NCI-H226 (cell line): ENCODE measurements around the gene ZNF407.
"Not testable (repeated sequence)": the region's sequence is repeated elsewhere in the genome, so short reads cannot be mapped to it uniquely, and the experiment has no call there.

Experiments used
- DNase-seq: peaks from one replicate; pipeline ENCODE4 v3.0.0-alpha.2; 2015

Gene ZNF407

DNA sequence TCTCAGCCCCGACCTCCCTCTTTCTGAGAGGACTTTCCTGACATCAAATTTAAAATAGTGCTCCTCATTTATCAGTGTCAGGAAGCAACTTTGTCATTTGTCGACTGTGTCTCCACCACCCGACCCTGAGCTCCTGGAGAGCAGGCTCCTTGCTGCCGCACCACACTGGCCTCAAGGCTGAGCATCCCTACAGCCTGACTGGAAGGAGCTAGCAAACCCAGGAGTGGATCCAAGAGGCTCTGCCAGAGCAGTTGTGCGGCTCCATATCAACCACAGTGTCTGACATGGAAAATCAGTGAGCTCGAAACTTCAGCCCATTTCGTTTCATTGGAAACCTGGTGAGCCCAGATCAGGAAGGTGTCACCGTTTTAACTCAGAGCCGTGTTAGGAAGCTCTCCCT is 486.1 kb downstream of the ZNF407 start:
- DNase-seq, result no peak

DNA sequence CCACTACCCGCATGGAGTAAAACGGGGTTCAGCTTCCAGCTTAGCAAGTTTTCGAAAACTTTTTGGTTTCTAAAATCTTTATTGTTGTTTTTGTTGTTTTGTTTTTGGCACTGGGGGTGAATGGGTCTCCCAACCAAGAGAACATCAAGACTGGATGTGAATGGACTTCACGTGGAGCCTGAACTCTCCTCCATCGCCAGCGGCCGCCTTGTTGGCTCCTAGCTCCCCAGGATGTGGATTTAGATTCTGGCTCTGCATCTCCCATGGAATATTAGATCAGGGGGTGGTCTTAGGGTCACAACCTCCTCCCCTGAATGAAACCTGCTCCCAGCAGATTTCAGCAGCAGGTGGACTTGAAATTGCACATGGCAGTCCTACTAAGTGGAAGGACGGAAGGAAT is 488.0 kb downstream of the ZNF407 start:
- not testable (repeated sequence) for DNase-seq

DNA sequence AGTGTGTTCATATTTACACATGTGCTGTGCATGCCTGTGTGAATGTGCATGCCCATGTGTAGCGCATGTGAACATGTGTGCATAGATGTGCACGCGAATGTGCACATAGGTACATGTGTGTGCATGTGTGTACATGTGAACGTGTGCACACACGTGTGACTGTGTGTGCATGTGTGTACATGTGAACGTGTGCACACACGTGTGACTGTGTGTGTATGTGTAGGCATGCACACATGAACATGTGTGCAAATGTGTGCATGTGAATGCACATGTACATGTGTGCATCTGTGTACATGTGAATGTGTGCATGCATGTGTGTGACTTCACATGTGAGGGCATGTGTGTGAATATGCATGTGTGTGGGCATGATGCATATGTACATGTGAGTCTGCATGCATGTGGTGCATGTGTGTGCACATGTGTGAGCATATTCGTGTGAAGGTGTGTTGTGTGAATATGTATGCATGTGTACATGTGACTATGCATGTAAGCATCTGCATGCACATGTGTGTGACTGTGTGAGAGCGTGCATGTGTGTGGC is 488.9 kb downstream of the ZNF407 start:
- DNase-seq, result no peak

GRCh38 chr18:75087119-75088020 is 489.7 kb downstream of the ZNF407 start:
- no peak for DNase-seq

DNA sequence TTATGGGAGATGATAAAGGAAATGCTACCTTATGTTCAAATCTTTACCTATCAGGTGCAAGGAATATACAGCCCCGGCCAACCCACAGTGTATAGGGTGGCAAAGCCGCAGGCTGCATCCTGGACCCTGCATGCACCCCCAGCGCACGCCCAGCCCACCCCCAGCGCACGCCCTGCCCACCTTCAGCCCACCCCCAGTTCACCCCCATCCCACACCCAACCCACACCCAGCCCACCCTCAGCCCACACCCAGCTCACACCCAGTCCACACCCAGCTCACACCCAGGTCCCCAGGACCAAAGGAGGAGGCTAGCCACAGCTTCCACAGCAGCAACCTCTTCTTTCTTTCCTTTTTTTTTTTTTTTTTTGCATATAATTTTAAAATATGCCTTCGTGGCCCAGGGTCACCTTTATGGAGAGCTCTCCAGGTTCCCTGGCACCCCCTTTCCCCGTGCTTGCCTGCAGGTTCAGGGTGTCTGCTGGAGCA is 490.4 kb downstream of the ZNF407 start:
- no peak for DNase-seq

DNA sequence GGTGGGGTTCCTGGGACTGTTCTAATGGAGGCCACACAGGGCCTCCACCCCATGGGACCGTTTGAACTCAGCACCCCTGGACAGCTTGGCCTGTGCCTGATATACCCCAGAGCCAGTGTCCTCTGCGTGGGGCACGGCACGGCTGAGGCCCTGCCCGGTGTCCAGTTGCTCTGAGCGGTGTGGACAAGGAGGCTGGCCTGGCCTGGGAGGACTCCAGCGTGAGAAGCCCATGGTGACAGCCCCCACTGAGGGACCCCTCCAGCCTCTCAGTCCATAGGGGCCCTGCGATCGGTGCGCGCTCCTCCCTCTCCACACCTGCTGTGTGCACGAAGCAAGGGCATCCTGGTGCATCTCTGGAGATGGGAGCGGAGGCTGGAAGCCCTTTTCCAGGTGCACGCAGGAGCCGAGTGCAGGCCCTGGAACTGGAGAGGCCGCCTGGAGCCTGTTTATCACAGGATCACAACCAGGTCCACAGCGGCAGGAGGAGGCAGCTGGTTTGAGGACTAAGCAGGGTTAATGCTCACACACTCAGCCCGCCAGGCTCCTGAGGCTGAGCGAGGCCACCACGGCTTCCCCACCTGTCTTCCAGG is 491.0 kb downstream of the ZNF407 start:
- no peak for DNase-seq

- DNase-seq, result no peak
Observed at GRCh38 chr18:75089748-75090327, 492.2 kb downstream of the ZNF407 start.

DNA sequence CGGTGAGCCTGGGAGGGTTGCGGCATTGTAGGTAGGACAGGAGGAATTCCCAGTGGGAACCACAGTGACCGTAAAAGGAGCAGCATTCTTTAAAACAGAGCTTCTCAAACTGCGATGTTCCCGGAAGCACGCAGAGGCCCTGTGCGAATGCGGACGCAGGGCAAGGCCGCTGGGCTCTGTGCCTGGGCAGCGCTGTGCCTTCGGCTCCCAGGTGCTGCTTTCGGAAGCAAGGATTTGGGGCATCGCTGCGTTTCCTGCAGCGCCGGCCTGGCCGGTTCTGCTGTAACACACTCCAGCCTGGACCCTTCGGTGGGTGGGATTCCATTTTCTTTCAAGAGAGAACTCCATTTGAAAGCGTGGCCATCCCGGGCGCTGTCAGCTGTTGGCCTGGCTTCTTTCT is 492.7 kb downstream of the ZNF407 start:
- no peak for DNase-seq

- no peak for DNase-seq
Observed at GRCh38 chr18:75097491-75098225, 500.0 kb downstream of the ZNF407 start.

DNA sequence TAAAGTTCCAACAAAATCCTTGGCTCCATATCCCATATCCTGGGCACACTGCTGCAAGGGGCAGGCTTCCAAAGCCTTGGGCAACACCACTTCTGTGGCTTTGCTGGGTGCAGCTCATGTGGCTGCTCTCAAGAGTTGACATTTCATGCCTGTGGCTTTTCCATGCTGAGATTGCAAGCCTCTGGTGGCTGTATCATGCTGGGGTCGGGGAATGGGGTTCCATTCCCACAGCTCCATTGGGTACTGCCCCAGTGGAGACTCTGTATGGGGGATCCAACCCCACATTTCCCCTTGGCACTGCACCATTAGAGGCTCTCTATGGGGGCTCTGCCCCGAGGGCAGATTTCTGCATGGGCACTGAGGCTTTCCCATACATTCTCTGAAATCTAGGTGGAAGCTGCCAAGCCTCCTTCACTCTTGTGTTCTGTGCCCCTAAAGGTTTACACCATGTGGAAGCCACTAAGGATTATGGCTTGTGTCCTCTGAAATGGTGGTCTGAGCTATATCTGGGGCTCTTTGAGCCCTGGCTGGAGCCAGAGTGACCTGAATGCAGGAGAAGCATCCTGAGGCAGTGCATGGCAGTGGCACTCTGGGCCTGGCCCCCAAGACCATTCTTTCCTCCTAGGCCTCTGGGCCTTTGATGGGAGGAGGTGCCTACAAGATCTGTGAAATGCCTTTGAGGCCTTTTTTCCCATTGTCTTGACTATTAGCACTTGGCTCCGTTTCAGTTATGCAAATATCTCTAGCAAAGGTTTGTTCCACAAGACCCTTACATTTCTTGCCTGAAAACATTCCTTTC is 503.4 kb downstream of the ZNF407 start:
- DNase-seq, result no peak

DNA sequence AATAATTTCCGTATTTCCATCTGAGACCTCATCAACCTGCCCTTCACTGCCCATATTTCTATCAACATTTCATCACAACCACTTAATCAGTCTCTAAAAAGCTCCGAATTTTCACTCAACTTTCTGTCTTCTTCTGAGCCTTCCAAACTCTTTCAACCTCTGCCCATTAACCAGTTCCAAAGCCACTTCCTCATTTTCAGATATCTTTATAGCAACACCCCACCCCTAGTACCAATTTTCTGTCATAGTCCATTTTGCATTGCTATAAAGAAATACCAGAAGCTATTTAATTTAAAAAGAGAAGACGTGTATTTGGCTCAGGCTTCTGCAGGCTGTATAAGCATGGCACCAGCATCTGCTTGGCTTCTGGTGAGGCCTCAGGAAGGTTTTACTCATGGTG is 504.2 kb downstream of the ZNF407 start:
- DNase-seq, result no peak

DNA sequence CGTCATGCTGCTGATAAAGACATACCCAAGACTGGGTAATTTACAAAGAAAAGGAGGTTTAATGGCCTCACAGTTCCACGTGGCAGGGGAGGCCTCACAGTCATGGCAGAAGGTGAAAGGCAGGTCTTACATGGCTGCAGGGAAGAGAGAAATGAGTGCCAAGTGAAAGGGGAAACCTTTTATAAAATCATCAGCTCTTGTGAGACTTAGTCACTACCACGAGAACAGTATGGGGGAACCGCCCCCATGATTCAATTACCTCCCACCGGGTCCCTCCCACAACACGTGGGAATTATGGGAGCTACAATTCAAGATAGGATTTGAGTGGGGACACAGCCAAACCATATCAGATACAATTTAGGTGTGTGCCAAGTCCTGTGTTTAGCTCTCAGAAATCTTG is 506.4 kb downstream of the ZNF407 start:
- not testable (repeated sequence) for DNase-seq

DNA sequence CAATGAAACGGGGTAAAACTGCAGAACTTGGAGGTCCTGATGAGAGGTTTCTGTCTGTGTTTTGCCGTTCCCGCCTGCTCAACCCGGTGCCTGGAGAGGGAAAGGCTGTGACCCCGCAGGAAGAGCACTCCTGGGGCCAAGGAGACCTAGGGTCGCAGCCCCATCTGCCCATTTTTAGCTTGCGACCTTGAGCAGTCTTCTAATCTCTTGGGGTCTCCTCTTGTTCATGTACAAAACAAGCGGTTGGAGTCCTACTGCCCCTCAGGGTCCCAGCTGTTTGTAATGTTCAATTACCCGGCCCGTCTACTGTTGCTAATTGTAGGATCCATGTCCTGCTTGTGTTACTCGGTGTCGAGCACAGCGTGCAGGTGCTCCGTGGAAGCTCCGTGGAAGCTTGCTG is 506.8 kb downstream of the ZNF407 start:
- DNase-seq, result no peak

GRCh38 chr18:75105551-75106254 is 508.0 kb downstream of the ZNF407 start:
- no peak for DNase-seq

DNA sequence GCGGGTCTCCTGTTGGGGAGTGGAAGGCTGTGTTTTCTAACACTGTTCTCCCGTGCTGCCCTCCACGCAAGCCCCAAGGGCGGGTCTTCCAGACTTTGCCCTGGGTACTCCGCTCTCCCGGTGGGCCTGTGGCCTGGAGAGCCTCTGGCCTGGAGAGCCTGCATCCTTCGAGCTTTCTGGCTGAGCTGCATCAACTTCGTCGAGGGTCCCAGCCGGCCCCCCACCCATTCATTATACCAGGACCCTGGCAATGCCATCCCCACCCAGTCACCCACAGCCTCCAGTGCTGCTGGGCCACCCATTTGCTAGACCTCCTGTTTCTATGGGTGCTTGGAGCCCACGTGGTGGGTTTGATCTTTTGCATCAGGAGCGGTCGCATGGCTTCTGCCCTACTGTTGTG is 509.1 kb downstream of the ZNF407 start:
- DNase-seq, result no peak

GRCh38 chr18:75107196-75107930 is 509.7 kb downstream of the ZNF407 start:
- no peak for DNase-seq

DNA sequence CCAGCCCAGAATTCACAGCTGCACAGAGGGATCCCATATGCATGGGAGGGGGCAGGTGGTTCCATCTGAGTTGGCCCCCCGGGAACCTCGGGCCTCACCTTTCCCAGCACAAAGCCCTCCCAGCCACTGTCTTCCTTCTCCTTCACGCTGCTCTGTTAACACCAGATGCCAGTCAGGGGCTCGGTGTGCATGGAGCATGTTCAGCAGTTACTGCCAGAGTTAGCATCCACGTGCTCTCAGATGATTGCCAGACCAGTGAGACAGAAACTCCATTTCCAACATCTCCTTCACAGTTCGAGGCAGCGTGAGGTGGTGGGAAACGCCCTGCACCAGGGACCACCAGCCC is 510.2 kb downstream of the ZNF407 start:
- no peak for DNase-seq

GRCh38 chr18:75108579-75109318 is 511.1 kb downstream of the ZNF407 start:
- no peak for DNase-seq

GRCh38 chr18:75109319-75109691 is 511.6 kb downstream of the ZNF407 start:
- no peak for DNase-seq

GRCh38 chr18:75109819-75110218 is 512.1 kb downstream of the ZNF407 start:
- DNase-seq, result no peak
